ENCODE data around the gene KCNA10. TPM values are rescaled to one million over a fixed set of nuclear protein-coding genes. Genes with fewer than 3 reads are reported as not detected.

The KCNA10 gene
- total RNA-seq, 1 experiment from 2014 or later, result not detected

GRCh38 chr1:110502402-110503151 is 16.4 kb downstream of the KCNA10 start:
- intact Hi-C loops (cut with micrococcal nuclease; ENCODE audit: unreplicated experiment), result no loop called here
- Histone ChIP-seq H3K27ac (ENCODE audit: low read depth, low read length, poor library complexity, severe bottlenecking) (no peak overlapping the region), H3K4me1 (ENCODE audit: insufficient read depth, low read length, poor library complexity, severe bottlenecking) (no peaks in the 10 kb centered on the region), H3K9me3 (ENCODE audit: low read depth, low read length, poor library complexity, severe bottlenecking) (no peaks in the 10 kb centered on the region), H3K4me3 (ENCODE audit: low read depth, low read length, poor library complexity, severe bottlenecking) (no peak overlapping the region), H3K27me3 (replicated peaks; ENCODE audit: insufficient read depth, low read depth, low read length, poor library complexity) (no peaks in the 10 kb centered on the region), H3K36me3 (ENCODE audit: insufficient read depth, low read length, poor library complexity, severe bottlenecking) (no peaks in the 10 kb centered on the region)
- CTCF ChIA-PET, result interaction anchor here (0.6 kb wide), 1 partner anchor 17 kb away, joined by 3 read pairs; no protein-coding TSS in a partner anchor
- TF ChIP-seq EZH2 (IDR thresholded peaks at IDR 0.05; ENCODE audit: borderline replicate concordance, low read depth, low read length, poor library complexity, severe bottlenecking) (no peak), CTCF (conservative IDR thresholded peaks at IDR 0.05; ENCODE audit: low read depth, low read length) (no peak)
- POLR2A ChIA-PET (ENCODE audit: low non-redundant PET), result no interaction called here
- DNase-seq (ENCODE audit: low spot score), result no peak
- no TSS peak for BruUV-seq (replicated peaks)

- intact Hi-C loops (cut with micrococcal nuclease; ENCODE audit: unreplicated experiment), result no loop called here
- POLR2A ChIA-PET (ENCODE audit: low non-redundant PET), result no interaction called here
Measured at GRCh38 chr1:110501488-110502132, 17.4 kb downstream of the KCNA10 start.

GRCh38 chr1:110498270-110498669 is 20.7 kb downstream of the KCNA10 start:
- BruUV-seq (replicated peaks), result no TSS peak
- no peaks in the 10 kb centered on the region for H3K27me3 ChIP-seq (replicated peaks; ENCODE audit: insufficient read depth, low read depth, low read length, poor library complexity)
- intact Hi-C loops (cut with micrococcal nuclease; ENCODE audit: unreplicated experiment), result loop anchor here (5.0 to 10.0 kb wide), 2 partner anchors 36 to 183 kb away; no protein-coding TSS in a partner anchor
- H3K27ac ChIP-seq (ENCODE audit: low read depth, low read length, poor library complexity, severe bottlenecking), result no peak overlapping the region
- POLR2A ChIA-PET (ENCODE audit: low non-redundant PET), result no interaction called here
- H3K9me3 ChIP-seq (ENCODE audit: low read depth, low read length, poor library complexity, severe bottlenecking), result no peaks in the 10 kb centered on the region
- H3K4me1 ChIP-seq (ENCODE audit: insufficient read depth, low read length, poor library complexity, severe bottlenecking), result peaks cover 10% of the 10 kb centered on the region
- H3K4me3 ChIP-seq (ENCODE audit: low read depth, low read length, poor library complexity, severe bottlenecking), result no peak overlapping the region
- no peak for TF ChIP-seq EZH2 (IDR thresholded peaks at IDR 0.05; ENCODE audit: borderline replicate concordance, low read depth, low read length, poor library complexity, severe bottlenecking)
- no peaks in the 10 kb centered on the region for H3K36me3 ChIP-seq (ENCODE audit: insufficient read depth, low read length, poor library complexity, severe bottlenecking)
- DNase-seq (ENCODE audit: low spot score), result no peak
- CTCF ChIA-PET, result interaction anchor here (0.6 kb wide), 1 partner anchor 305 kb away, joined by 3 read pairs; no protein-coding TSS in a partner anchor

More at GRCh38 chr1:110501488-110502132, 17.4 kb downstream of the KCNA10 start:
- BruUV-seq (replicated peaks), result no TSS peak
- Histone ChIP-seq H3K27me3 (replicated peaks; ENCODE audit: insufficient read depth, low read depth, low read length, poor library complexity) (no peaks in the 10 kb centered on the region), H3K4me3 (ENCODE audit: low read depth, low read length, poor library complexity, severe bottlenecking) (no peak overlapping the region), H3K27ac (ENCODE audit: low read depth, low read length, poor library complexity, severe bottlenecking) (no peak overlapping the region), H3K4me1 (ENCODE audit: insufficient read depth, low read length, poor library complexity, severe bottlenecking) (no peaks in the 10 kb centered on the region), H3K36me3 (ENCODE audit: insufficient read depth, low read length, poor library complexity, severe bottlenecking) (no peaks in the 10 kb centered on the region), H3K9me3 (ENCODE audit: low read depth, low read length, poor library complexity, severe bottlenecking) (no peaks in the 10 kb centered on the region)
- CTCF ChIA-PET, result no interaction called here
- TF ChIP-seq CTCF (conservative IDR thresholded peaks at IDR 0.05; ENCODE audit: low read depth, low read length) (no peak), EZH2 (IDR thresholded peaks at IDR 0.05; ENCODE audit: borderline replicate concordance, low read depth, low read length, poor library complexity, severe bottlenecking) (no peak)
- no peak for DNase-seq (ENCODE audit: low spot score)

All from A673 (cell line).